Activated CD4-positive, alpha-beta T cell treated with anti-CD3 and anti-CD28 coated beads for 36 hours (primary cell): ENCODE measurements around the gene POMC. TPM values are rescaled to one million over a fixed set of nuclear protein-coding genes. Genes with fewer than 3 reads are reported as not detected.
"Not testable (repeated sequence)": the region's sequence is repeated elsewhere in the genome, so short reads cannot be mapped to it uniquely, and the experiment has no call there.

Experiments
- ATAC-seq: fragments of 200-7000 bp; cut with Tn5 transposase; one replicate; pipeline ENCODE4 v1.10.0; 2021; ENCODE audit warnings: mild to moderate bottlenecking, moderate library complexity
- CTCF ChIA-PET: fragments of 350-600 bp; sonication (Branson Sonifier 250); formaldehyde crosslinking; loops from one replicate; lab custom pipeline; 2021; ENCODE audit warnings: antibody characterized with exemption; lab: Charles Lee
- POLR2A ChIA-PET: fragments of 350-600 bp; sonication (Branson Sonifier 250); formaldehyde crosslinking; loops from one replicate; lab custom pipeline; 2021; ENCODE audit warnings: antibody characterized with exemption, inconsistent platforms; lab: Charles Lee
- DNase-seq: peaks from one replicate; pipeline ENCODE4 v3.0.0-alpha.2; 2020
- H3K27ac Mint-ChIP-seq: one replicate; pipeline ENCODE4 v1.8.0; 2021; ENCODE audit warnings: mixed read lengths
- H3K27me3 Mint-ChIP-seq: one replicate; pipeline ENCODE4 v1.8.0; 2021; ENCODE audit warnings: mixed read lengths
- H3K36me3 Mint-ChIP-seq: one replicate; pipeline ENCODE4 v1.8.0; 2021; ENCODE audit warnings: low read depth, mixed read lengths
- H3K4me1 Mint-ChIP-seq: one replicate; pipeline ENCODE4 v1.8.0; 2021; ENCODE audit warnings: mixed read lengths
- H3K4me3 Mint-ChIP-seq: one replicate; pipeline ENCODE4 v1.8.0; 2021; ENCODE audit warnings: mild to moderate bottlenecking, moderate library complexity, mixed read lengths
- H3K9me3 Mint-ChIP-seq: one replicate; pipeline ENCODE4 v1.8.0; 2021; ENCODE audit warnings: low read depth, mixed read lengths
- intact Hi-C, 2 experiments: fragments of 100-400 bp; cut with DNase I in 1 of 2; cut with micrococcal nuclease in 1 of 2; formaldehyde crosslinking; loops; one replicate each; pipeline versions ENCODE4 v1.14.2 to v1.15.1; 2022 to 2024; cut with DNase I, micrococcal nuclease
- total RNA-seq, 2 experiments: library from RNA; stranded (reverse); gene quantifications; one replicate each; pipeline ENCODE4 v1.2.3, GENCODE V29; 2021

POMC gene
- total RNA-seq, 2 experiments from 2014 or later, result 5.7 to 8.3 TPM

GRCh38 chr2:25132299-25132635 lies 36.1 kb downstream of the POMC start:
- Mint-ChIP-seq H3K36me3 (no peaks in the 10 kb centered on the region), H3K27me3 (peaks cover 47% of the 10 kb centered on the region), H3K27ac (no peak overlapping the region), H3K4me1 (peaks cover 11% of the 10 kb centered on the region), H3K4me3 (no peak overlapping the region), H3K9me3 (no peaks in the 10 kb centered on the region)
- intact Hi-C loops, result loop anchor here in 1 of 2 experiments (10.0 kb wide), 1 partner anchor 717 kb away; no protein-coding TSS in a partner anchor
- no peak for ATAC-seq
- DNase-seq, result no peak
- CTCF ChIA-PET, result interaction anchor here (0.8 to 8.2 kb wide), 2 partner anchors 64 to 155 kb away, joined by 3 to 141 read pairs; no protein-coding TSS in a partner anchor
- POLR2A ChIA-PET, result no interaction called here

GRCh38 chr2:25131567-25132298 lies 36.6 kb downstream of the POMC start:
- H3K27ac Mint-ChIP-seq, result no peak overlapping the region
- ChIA-PET POLR2A (interaction anchor here (2.4 kb wide), 1 partner anchor 156 kb away, joined by 12 read pairs; no protein-coding TSS in a partner anchor), CTCF (interaction anchor here (0.8 to 8.2 kb wide), 3 partner anchors 64 to 159 kb away, joined by 3 to 141 read pairs (median 25); no protein-coding TSS in a partner anchor)
- H3K9me3 Mint-ChIP-seq, result no peaks in the 10 kb centered on the region
- peak overlapping the region; percentile 38 for H3K4me3 Mint-ChIP-seq
- intact Hi-C loops, result loop anchor here in 1 of 2 experiments (10.0 kb wide), 1 partner anchor 717 kb away; no protein-coding TSS in a partner anchor
- DNase-seq, result peak; percentile 39
- no peaks in the 10 kb centered on the region for H3K36me3 Mint-ChIP-seq
- peaks cover 47% of the 10 kb centered on the region for H3K27me3 Mint-ChIP-seq
- ATAC-seq, result peak; percentile 47
- peaks cover 11% of the 10 kb centered on the region for H3K4me1 Mint-ChIP-seq

GRCh38 chr2:25131253-25131566 lies 37.2 kb downstream of the POMC start:
- intact Hi-C loops, result loop anchor here in 1 of 2 experiments (10.0 kb wide), 1 partner anchor 716 kb away; no protein-coding TSS in a partner anchor
- Mint-ChIP-seq H3K27me3 (peaks cover 47% of the 10 kb centered on the region), H3K4me3 (peak overlapping the region; percentile 38), H3K9me3 (no peaks in the 10 kb centered on the region), H3K4me1 (peaks cover 11% of the 10 kb centered on the region), H3K27ac (no peak overlapping the region), H3K36me3 (no peaks in the 10 kb centered on the region)
- ChIA-PET POLR2A (interaction anchor here (2.4 kb wide), 1 partner anchor 156 kb away, joined by 12 read pairs; no protein-coding TSS in a partner anchor), CTCF (interaction anchor here (4.7 to 8.2 kb wide), 2 partner anchors 154 to 158 kb away, joined by 25 to 141 read pairs; no protein-coding TSS in a partner anchor)
- ATAC-seq (no peak), DNase-seq (no peak)

GRCh38 chr2:25129901-25130520 lies 38.4 kb downstream of the POMC start:
- ATAC-seq (no peak), DNase-seq (no peak)
- CTCF ChIA-PET, result interaction anchor here (0.6 to 8.2 kb wide), 20 partner anchors 10 to 854 kb away, joined by 3 to 141 read pairs (median 4); partner anchors contain the start of gene EFR3B
- POLR2A ChIA-PET, result interaction anchor here (2.4 kb wide), 1 partner anchor 155 kb away, joined by 12 read pairs; no protein-coding TSS in a partner anchor
- no peaks in the 10 kb centered on the region for H3K9me3 Mint-ChIP-seq
- peaks cover 11% of the 10 kb centered on the region for H3K4me1 Mint-ChIP-seq
- H3K36me3 Mint-ChIP-seq, result no peaks in the 10 kb centered on the region
- H3K27ac Mint-ChIP-seq, result no peak overlapping the region
- intact Hi-C loops, result loop anchor here (1.0 to 10.0 kb wide), 5 partner anchors 67 to 720 kb away; no protein-coding TSS in a partner anchor
- no peak overlapping the region for H3K4me3 Mint-ChIP-seq
- H3K27me3 Mint-ChIP-seq, result peaks cover 38% of the 10 kb centered on the region

GRCh38 chr2:25127646-25128045 lies 40.7 kb downstream of the POMC start:
- intact Hi-C loops, result loop anchor here in 1 of 2 experiments (2.0 kb wide), 1 partner anchor 69 kb away; no protein-coding TSS in a partner anchor
- Mint-ChIP-seq H3K27me3 (peaks cover 22% of the 10 kb centered on the region), H3K4me1 (peaks cover 11% of the 10 kb centered on the region), H3K36me3 (no peaks in the 10 kb centered on the region), H3K4me3 (no peak overlapping the region), H3K9me3 (no peaks in the 10 kb centered on the region), H3K27ac (no peak overlapping the region)
- POLR2A ChIA-PET, result interaction anchor here (1.6 kb wide), 1 partner anchor 152 kb away, joined by 5 read pairs; no protein-coding TSS in a partner anchor
- CTCF ChIA-PET, result interaction anchor here (0.6 to 8.2 kb wide), 13 partner anchors 11 to 717 kb away, joined by 3 to 141 read pairs (median 4); no protein-coding TSS in a partner anchor
- DNase-seq (no peak), ATAC-seq (no peak)

- H3K4me3 Mint-ChIP-seq, H3K9me3 Mint-ChIP-seq, H3K36me3 Mint-ChIP-seq, H3K27ac Mint-ChIP-seq, DNase-seq, H3K4me1 Mint-ChIP-seq, intact Hi-C loops, ATAC-seq: not testable (repeated sequence)
- POLR2A ChIA-PET, result interaction anchor here (1.6 kb wide), 1 partner anchor 152 kb away, joined by 5 read pairs; no protein-coding TSS in a partner anchor
- CTCF ChIA-PET, result interaction anchor here (0.7 to 8.2 kb wide), 6 partner anchors 11 to 291 kb away, joined by 3 to 141 read pairs (median 10); no protein-coding TSS in a partner anchor
- peaks cover 18% of the 10 kb centered on the region for H3K27me3 Mint-ChIP-seq
Measured at GRCh38 chr2:25127071-25127470, 41.3 kb downstream of the POMC start.

- DNase-seq, result no peak
- Mint-ChIP-seq H3K4me1 (peaks cover 5% of the 10 kb centered on the region), H3K36me3 (no peaks in the 10 kb centered on the region), H3K9me3 (no peaks in the 10 kb centered on the region), H3K27me3 (peaks cover 13% of the 10 kb centered on the region), H3K27ac (no peak overlapping the region), H3K4me3 (no peak overlapping the region)
- CTCF ChIA-PET, result interaction anchor here (0.5 to 8.2 kb wide), 3 partner anchors 56 to 151 kb away, joined by 3 to 141 read pairs (median 7); no protein-coding TSS in a partner anchor
- ATAC-seq, result no peak
- POLR2A ChIA-PET, result interaction anchor here (0.6 kb wide), 1 partner anchor 1060 kb away, joined by 5 read pairs; no protein-coding TSS in a partner anchor
- intact Hi-C loops, result no loop called here
Measured at GRCh38 chr2:25125976-25126375, 42.4 kb downstream of the POMC start.

- peaks cover 5% of the 10 kb centered on the region for H3K4me1 Mint-ChIP-seq
- intact Hi-C loops, result no loop called here
- no peak for ATAC-seq
Measured at GRCh38 chr2:25125189-25125588, 43.2 kb downstream of the POMC start.

GRCh38 chr2:25123682-25124081 lies 44.7 kb downstream of the POMC start:
- ATAC-seq (no peak), DNase-seq (no peak)
- Mint-ChIP-seq H3K4me1 (no peaks in the 10 kb centered on the region), H3K4me3 (no peak overlapping the region), H3K36me3 (no peaks in the 10 kb centered on the region), H3K27ac (no peak overlapping the region), H3K27me3 (peaks cover 2% of the 10 kb centered on the region), H3K9me3 (no peaks in the 10 kb centered on the region)
- intact Hi-C loops, result no loop called here
- ChIA-PET CTCF (interaction anchor here (2.5 kb wide), 1 partner anchor 148 kb away, joined by 11 read pairs; no protein-coding TSS in a partner anchor), POLR2A (no interaction called here)

More at GRCh38 chr2:25125189-25125588, 43.2 kb downstream of the POMC start:
- ChIA-PET CTCF (interaction anchor here (0.7 to 1.8 kb wide), 4 partner anchors 13 to 150 kb away, joined by 3 to 7 read pairs (median 3); no protein-coding TSS in a partner anchor), POLR2A (no interaction called here)
- no peak for DNase-seq
- peaks cover 6% of the 10 kb centered on the region for H3K27me3 Mint-ChIP-seq
- H3K36me3 Mint-ChIP-seq, result no peaks in the 10 kb centered on the region
- H3K9me3 Mint-ChIP-seq, result no peaks in the 10 kb centered on the region
- no peak overlapping the region for H3K27ac Mint-ChIP-seq
- no peak overlapping the region for H3K4me3 Mint-ChIP-seq

- CTCF ChIA-PET, result interaction anchor here (2.5 kb wide), 1 partner anchor 147 kb away, joined by 11 read pairs; no protein-coding TSS in a partner anchor
- Mint-ChIP-seq H3K4me3 (no peak overlapping the region), H3K9me3 (no peaks in the 10 kb centered on the region), H3K27ac (no peak overlapping the region), H3K36me3 (no peaks in the 10 kb centered on the region), H3K4me1 (no peaks in the 10 kb centered on the region), H3K27me3 (peaks cover 5% of the 10 kb centered on the region)
- ATAC-seq (no peak), DNase-seq (no peak)
- intact Hi-C loops, result no loop called here
- POLR2A ChIA-PET, result no interaction called here
Measured at GRCh38 chr2:25122367-25122766, 46.0 kb downstream of the POMC start.

GRCh38 chr2:25119263-25119662 lies 49.1 kb downstream of the POMC start:
- DNase-seq, result no peak
- CTCF ChIA-PET, result interaction anchor here (0.6 to 2.4 kb wide), 3 partner anchors 10 to 374 kb away, joined by 3 to 13 read pairs (median 5); no protein-coding TSS in a partner anchor
- Mint-ChIP-seq H3K9me3 (no peaks in the 10 kb centered on the region), H3K4me1 (no peaks in the 10 kb centered on the region), H3K36me3 (no peaks in the 10 kb centered on the region), H3K27me3 (peaks cover 7% of the 10 kb centered on the region), H3K4me3 (no peak overlapping the region), H3K27ac (no peak overlapping the region)
- ATAC-seq, result no peak
- intact Hi-C loops, result no loop called here
- POLR2A ChIA-PET, result no interaction called here
